GM19328 (cell line): ENCODE results near the gene TPRX1.
"Not testable (repeated sequence)": the region's sequence is repeated elsewhere in the genome, so short reads cannot be mapped to it uniquely, and the experiment has no call there.

Experiments used
- ATAC-seq: cut with Tn5 transposase; IDR thresholded peaks from one replicate; pipeline ENCODE4 v1.9.1; 2021; ENCODE audit warnings: mild to moderate bottlenecking, moderate library complexity; ENCODE audit not compliant: unreplicated experiment

The TPRX1 gene, protein sequence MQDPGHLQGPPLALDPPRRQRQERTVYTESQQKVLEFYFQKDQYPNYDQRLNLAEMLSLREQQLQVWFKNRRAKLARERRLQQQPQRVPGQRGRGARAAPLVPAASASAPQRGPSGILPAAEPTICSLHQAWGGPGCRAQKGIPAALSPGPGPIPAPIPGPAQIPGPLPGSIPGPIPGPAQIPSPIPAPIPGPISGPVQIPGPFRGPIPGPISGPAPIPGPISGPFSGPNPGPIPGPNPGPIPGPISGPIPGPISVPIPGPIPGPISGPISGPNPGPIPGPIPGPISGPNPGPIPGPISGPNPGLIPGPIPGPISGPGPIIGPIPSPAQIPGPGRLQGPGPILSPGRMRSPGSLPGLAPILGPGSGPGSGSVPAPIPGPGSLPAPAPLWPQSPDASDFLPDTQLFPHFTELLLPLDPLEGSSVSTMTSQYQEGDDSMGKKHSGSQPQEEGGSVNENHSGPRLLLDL

DNA sequence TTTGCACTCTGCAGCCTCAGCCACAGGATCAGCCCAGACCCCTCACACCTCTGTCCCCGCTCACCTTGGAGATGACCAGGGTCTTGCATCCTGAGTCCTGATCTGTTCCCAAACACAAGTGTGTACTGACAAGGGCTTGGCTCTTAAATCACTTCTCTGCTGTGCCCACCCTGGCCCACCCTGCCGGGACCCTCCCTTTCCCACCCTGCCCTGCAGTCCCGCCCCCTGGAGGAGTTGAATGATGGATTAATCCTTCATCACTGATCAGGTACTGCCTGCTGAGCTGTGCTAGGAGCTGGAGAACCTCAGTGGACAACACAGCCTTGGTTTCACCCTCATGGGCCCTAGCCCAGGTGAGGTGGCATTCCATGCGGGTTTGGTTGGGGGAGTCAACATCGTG, at the start of gene TPRX1:
TSS of gene TPRX1 (minus strand) at position 101 of the 400 bp plus-strand sequence. CDS start at position 89, 12 bp downstream.
- not testable (repeated sequence) for ATAC-seq

DNA sequence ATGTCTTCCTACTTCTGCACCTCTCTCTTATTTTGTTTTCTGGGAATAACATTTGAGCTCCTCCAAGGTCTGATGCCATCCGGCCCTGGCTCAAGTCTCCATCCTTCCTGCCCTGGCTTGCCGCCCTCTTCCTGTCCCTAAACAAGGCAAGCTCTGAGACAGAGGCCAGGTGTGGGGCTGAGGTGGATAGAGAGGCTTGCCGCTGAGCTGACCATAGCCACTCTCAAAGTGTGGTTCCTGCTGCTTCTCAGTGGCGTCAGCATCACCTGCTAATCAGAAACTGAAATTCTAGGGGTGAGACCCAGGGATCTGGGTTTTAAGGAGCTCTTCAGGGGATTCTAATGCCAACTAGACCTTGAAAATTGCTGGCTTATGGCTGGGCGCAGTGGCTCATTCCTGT, 48.7 kb upstream of the TPRX1 start:
- no peak for ATAC-seq

DNA sequence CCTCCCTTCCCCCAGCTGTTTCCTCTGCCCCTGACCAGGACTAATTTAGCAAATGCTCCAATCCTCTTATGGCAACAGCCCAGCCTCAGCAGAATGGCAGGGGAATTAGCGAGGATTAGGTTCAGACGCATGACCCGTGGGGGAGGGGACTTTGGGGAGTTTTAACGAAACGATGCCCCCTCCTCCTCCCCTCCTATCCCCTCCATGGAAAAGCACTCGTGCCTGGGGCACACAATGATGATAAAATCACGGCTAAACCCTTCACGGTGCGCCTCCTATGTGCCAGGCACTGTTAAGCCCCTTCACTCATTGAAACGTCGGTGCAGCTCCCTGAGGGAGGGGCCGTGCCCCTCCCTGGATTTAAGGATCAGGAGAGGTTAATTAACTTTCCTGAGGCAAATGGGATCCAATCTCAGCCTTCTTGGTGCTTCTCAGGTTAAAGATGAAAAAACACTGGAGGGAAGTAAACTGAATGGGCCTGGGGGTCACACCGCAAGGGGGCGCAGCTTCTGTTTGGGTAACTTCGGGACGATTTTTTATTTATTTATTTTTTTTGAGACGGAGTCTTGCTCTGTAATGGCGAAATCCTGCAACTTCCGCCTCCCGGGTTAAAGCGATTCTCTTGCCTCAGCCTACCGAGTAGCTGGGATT, 44.6 kb upstream of the TPRX1 start:
- no peak for ATAC-seq

DNA sequence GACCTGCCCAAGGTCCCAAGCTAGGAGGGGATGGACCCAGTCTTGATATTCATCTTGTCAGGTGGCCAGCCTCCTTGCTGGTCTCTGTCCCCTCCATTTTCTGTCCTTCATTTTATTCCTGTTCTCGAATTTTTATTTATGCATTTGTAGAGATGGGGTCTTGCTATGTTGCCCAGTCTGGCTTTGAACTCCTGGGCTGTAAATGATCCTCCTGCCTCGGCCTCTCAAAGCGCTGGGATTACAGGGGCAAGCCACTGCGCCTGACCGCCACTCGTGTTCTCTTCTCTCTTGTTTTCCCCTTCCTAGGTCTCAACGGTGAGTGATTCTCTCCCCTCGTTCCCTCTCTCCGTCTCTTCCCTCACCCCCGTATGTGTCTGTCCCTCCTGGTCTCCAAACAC, 44.1 kb upstream of the TPRX1 start:
- ATAC-seq: no peak

DNA sequence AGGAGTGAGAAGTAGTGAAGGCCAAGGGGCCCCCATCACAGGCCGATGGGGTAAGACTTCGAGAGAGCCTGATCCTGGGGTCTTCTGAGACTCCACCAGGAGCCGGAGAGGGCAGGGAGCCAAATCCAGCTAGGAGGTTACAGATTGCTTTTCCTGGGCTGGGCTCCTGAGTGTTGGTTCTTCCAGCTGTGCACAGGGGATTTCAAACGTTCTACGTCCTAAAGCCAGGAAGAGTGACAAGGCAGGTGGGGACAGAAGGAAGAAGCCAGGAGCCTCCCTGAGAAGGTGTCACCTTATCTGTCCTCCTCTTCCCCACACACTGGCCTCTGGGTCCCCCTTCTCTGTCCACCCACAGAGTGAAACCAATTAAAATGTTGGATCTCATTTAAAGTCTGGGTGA, 38.6 kb upstream of the TPRX1 start:
- no peak for ATAC-seq

DNA sequence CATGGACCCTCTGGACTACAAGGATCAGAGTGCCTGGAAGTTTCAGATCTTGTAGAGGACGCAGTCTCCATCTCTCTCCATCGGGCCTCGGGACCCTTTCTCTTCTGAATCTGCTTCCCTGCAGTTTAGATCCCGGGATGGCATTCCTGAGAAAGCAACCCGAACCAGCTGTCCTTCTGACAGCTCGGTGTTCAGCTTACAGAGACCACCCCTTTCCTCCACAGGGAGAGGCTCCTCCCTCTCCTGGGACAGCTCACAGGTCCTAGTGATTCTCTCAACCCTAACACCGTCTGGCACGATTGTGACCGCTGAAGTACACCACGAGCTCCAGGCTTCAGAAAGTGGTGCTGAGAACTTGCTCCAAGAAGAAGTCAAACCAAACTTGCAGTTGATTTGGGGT, 35.6 kb upstream of the TPRX1 start:
- no peak for ATAC-seq

DNA sequence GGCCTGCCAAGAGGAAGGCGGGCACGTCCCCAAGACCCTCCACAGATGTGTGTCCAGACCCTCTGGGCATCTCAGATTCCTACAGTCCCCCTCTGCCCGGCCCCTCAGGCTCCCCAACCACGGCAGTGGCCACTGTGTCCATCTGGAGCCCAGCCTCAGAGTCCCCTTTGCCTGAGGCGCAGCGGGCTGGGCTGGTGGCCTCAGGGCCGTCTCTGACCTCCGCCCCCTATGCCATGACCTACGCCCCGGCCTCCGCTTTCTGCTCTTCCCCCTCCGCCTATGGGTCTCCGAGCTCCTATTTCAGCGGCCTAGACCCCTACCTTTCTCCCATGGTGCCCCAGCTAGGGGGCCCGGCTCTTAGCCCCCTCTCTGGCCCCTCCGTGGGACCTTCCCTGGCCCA, 35.1 kb upstream of the TPRX1 start:
- no peak for ATAC-seq

DNA sequence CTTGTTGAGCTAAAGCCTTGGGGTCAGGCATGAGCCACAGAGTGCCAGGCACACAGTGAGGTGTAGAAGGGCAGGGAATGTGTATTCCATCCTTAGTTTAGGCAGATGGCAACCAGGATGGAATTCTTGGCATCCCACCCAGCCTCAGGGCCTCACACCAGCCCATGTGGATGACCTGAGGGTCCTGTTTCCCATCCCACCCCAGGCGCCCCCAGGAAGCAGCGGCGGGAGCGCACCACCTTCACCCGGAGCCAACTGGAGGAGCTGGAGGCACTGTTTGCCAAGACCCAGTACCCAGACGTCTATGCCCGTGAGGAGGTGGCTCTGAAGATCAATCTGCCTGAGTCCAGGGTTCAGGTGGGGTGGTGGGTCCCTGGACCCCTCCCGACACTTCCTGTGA, 31.7 kb upstream of the TPRX1 start:
- no peak for ATAC-seq

DNA sequence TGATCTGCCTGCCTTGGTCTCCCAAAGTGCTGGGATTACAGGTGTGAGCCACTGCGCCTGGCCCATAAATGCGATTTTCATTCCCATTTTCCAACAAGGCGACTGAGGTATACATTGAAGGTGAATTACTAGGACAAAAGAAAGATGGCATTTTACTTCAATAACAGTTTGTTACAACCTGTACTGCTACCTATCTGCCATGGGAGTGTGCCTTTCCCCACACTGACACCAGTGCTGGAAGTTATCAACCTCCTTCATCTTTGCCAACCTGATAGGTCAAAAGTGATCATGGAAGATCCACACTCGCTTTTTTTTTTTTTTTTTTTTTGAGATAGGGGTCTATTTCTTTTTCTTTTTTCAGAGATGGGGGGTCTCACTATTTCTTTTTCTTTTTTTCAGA, 28.4 kb upstream of the TPRX1 start:
- no peak for ATAC-seq

DNA sequence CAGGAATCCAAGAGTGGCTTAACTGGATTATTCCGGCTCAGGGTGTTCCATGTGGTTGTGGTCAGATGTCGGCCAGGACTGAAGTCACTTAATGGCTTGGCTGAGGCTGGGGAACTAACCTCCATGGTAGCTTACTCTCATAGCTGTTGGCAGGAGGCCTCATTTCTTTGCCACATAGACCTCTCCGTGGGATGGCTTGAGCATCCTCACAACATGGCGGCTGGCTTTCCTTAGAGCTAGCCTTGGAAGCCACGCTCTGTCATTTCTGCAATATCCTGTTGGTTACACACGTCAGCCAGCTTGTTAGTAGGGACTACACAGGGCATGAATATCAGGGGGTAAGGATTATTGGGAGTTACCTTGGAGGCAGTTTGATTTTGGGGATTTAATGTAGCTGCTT, 22.4 kb upstream of the TPRX1 start:
- no peak for ATAC-seq

DNA sequence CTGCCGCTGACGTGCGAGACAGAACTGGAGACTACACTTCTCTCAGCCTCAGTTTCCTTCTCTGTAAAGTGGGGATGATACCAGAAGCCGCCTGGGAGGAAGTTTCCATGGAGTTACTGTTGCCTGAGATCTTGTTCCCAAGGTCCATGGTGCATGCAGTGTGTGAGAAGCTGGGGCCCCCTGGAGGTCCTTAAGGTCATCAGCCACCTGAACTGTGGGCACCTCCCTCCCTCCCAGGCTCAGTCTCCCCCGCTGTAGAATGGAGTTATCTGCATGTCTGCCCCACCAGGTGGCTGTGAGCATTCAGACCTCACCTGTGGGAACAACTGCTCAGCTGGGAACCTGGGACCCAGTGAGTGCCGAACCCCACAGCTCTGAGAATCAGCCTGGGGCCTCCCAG, 20.0 kb upstream of the TPRX1 start:
- ATAC-seq: no peak

DNA sequence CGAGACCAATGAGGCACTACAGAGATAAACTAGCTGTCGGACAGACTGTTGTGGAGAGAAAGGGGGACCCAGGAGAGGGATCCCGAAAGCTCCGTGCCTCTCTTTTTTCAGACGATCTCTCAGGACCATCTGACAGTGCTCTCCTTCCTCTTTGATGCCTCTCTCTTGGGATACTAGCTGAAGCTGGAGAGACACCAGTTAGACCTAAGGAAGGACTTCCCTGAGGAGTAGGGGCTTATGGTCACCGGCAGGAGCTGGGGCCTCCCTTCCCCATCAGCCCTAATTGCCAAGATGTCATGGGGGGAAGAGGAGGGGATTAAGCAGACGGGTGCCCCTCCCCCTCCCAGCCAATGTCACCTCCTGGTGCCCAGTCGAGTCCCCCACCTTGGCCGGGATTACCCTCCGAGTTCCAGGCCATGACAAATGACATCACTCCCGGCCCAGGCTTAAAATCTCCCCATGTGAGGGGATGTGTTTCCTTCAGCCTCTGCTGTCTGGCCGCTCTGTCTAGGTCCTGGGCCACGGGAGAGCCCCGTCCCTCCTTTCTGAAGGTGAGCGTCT, 17.2 kb upstream of the TPRX1 start, which contains the start of gene CRX:
TSS of gene CRX (plus strand) at position 478 of the 561 bp plus-strand sequence. CDS start 12,507 bp downstream, outside the sequence.
- ATAC-seq: no peak

DNA sequence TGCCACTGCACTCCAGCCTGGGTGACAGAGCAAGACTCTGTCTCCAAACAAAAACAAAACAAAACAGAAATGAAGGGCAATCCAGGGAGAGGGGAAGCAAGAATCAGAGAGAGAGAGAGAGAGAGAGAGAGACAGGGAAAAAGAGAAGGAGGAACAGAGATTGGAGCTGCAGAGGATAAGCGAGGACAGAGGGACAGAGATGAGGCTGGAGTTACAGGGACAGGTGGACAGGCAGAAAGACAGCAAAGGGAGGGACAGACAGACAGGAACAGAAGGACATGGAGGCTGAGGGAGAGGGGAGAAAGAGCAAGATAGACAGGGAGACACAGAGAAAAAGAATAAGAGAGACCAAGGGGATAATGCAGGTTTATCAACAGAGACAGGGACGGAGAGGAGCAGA, 16.1 kb upstream of the TPRX1 start:
- ATAC-seq: no peak

DNA sequence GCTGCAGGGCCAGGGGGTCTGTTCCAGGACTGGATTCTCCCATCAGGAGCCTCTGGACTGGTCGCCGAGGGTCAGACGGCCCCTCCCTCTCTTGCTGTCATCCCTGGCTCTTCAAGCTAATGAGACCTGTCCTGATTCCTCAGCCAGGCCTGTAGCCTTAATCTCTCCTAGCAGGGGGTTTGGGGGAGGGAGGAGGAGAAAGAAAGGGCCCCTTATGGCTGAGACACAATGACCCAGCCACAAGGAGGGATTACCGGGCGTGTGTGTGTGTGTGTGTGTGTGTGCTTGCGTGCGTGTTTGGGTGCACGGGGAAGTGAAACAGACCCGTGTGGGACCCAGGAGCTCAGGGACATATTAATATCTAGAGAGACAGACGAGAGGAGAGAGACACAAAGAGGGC, 15.5 kb upstream of the TPRX1 start:
- ATAC-seq: no peak

DNA sequence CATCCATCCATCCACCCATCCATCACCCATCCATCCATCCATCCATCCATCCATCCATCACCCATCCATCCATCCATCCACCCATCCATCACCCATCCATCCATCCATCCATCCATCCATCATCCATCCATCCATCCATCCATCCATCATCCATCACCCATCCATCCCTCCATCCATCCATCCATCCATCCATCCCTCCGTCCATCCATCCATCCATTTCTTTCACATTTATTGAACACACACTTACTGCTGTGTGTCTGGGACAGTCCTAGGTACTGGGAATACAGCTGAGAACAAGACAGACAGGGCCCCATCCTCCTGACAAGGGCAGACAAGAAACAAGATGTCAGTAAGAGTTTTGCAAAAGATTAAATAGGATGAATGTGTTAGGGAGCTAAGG, 13.9 kb upstream of the TPRX1 start:
- not testable (repeated sequence) for ATAC-seq

DNA sequence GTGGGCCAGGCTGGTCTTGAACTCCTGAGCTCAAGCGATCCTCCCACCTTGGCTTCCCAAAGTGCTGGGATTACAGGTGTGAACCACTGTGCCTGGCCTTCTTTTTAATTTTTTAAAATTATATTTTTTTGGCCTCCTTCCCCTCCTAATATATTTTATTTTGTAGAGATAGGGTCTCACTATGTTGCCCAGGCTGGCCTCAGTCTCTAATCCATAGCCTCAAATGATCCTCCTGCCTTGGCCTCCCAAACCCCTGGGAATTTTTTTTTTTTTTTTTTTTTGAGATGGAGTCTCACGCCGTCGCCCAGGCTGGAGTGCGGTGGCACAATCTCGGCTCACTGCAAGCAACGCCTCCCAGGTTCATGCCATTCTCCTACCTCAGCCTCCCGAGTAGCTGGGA, 11.9 kb upstream of the TPRX1 start:
- ATAC-seq: not testable (repeated sequence)

DNA sequence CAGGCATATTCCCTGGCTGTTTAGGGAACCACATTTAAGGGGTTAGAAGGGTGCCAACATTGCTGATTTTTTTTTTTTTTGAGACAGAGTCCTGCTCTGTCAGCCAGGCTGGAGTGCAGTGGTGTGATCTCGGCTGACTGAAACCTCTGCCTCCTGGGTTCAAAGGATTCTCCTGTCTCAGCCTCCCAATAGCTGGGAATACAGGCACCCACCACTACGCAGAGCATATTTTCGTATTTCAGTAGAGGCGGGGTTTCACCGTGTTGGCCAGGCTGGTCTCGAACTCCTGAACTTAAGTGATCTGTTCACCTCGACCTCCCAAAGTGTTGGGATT, 9.6 kb upstream of the TPRX1 start:
- no peak for ATAC-seq

DNA sequence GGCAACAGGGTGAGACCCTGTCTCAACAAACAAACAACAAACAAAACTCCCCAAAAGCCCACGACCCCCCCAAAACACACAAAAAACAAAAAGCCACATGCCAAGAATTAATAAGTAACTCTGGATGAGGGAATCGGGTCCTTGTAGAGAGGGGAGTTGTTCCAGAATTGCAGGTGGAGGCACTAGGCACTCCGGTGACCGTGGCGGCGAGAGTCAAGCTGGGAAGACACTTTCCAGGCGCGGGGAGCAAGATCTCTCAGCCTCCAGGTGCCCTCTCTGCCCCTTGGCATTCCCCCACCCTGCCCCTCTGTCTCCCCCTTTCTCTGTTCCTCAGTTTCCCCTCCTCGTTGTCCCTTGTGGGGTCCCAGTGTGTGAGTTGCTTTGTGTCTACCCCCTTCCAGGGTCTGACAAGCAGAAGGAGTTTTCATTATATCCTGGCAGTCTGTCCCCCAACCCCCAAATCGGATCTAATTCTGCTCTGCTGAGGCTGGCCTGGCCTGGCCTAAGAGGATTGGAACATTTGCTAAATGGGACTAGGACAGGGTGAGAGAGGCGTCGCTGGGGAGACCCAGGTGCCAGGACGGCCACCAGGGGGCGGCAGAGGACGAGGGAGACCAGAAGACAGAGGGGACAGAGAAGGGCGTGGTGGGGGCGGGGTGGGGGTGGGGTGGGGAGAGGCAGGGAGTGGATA, 9.1 kb upstream of the TPRX1 start:
- no peak for ATAC-seq

DNA sequence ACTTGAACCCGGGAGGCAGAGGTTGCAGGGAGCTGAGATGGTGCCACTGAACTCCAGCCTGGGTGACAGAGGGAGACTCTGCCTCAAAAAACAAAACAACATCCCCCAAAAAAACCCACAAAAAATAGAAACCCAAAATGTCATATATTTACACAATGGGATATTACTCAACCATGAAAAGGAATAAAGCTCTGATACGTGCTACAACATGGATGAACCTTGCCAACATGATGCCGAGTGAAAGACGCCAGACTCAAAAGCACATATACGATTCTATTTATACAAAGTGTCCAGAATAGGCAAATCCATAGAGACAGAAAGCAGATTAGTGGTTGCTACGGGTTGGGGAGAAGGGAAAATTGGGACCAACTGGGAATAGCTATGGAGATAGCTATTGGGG, 2.1 kb upstream of the TPRX1 start:
- no peak for ATAC-seq

DNA sequence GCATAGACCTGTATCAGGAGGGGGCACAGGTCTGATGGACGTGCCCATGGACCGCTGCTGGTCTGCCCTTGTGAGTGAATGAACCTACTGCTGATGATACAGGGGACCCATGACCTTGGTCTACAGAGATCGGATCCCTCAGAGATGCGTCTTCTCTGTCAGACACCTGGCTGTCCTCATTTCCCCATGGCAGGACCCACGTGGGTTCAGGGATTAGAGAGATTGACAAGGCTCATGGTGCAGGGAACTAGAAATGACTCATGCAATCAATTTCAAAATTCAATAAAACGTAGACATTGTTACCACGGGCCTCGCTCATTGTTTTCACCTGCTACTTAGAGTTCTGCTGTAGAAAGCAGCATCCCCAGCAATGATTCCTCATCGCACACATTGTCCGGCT, 962 bp upstream of the TPRX1 start:
- ATAC-seq: no peak

DNA sequence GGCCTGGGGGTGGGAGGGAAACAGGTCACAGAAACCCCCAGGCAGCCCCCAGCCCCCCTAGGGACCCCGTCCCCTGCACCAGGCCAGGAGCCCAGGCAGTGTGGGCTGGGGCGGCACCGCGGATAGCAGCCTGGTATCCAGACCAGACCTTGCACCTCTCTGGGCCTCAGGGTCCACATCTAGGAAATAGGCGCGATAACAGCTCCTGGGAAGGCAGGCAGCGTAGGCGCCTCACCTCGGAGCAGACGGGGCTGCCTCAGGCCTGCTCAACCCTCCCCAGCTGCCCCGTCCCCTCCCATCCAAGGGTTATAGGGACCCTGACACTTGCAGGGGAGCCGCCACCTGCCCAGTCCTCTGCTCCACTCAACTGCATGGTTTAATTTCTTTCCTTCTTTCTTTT, 680 bp downstream of the TPRX1 start:
- ATAC-seq: not testable (repeated sequence)

DNA sequence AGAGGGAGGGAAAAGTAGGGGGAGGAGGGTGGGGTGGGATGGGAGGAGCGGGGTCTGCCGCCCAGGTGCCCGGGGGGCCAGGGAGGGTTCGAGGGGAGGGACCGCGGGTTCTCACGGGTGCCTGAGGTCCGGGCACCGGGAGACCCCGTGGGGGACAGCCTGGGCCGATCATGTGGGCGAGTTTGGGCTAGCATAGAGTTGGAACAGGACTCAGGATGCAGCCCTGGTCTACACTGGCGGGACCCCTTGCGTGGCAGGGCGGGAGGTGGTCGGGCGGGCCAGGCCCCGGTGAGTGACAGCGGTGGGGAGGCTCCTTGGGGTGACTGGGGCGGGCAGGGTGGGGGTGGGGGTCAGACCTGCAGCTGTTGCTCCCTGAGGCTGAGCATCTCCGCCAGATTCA, 1.2 kb downstream of the TPRX1 start:
- ATAC-seq: not testable (repeated sequence)
